ENCODE measurements around the gene ZNF74.

ZNF74 gene

GRCh38 chr22:20423906-20424551, 30.1 kb downstream of the ZNF74 start:
- TF ChIP-seq CTCF (IDR thresholded peaks at IDR 0.05; ENCODE audit: extremely low read depth, insufficient read depth, missing control alignments) = no peak
- DNase-seq (ENCODE audit: low spot score) = no peak
- in situ Hi-C loops (cut with MboI; ENCODE audit: low pct_unique_long_range_greater_than_20kb, low sequenced_read_pairs, unreplicated experiment) = no loop called here

- no peak for TF ChIP-seq CTCF (IDR thresholded peaks at IDR 0.05; ENCODE audit: extremely low read depth, insufficient read depth, missing control alignments)
- no peak for DNase-seq (ENCODE audit: low spot score)
- in situ Hi-C loops (cut with MboI; ENCODE audit: low pct_unique_long_range_greater_than_20kb, low sequenced_read_pairs, unreplicated experiment) = no loop called here
These were observed 30.6 kb downstream of the ZNF74 start for GRCh38 chr22:20424568-20424931.

GRCh38 chr22:20424932-20425565, 31.1 kb downstream of the ZNF74 start:
- no peak for TF ChIP-seq CTCF (IDR thresholded peaks at IDR 0.05; ENCODE audit: extremely low read depth, insufficient read depth, missing control alignments)
- no peak for DNase-seq (ENCODE audit: low spot score)
- in situ Hi-C loops (cut with MboI; ENCODE audit: low pct_unique_long_range_greater_than_20kb, low sequenced_read_pairs, unreplicated experiment) = no loop called here

- DNase-seq (ENCODE audit: low spot score) = no peak
- in situ Hi-C loops (cut with MboI; ENCODE audit: low pct_unique_long_range_greater_than_20kb, low sequenced_read_pairs, unreplicated experiment) = no loop called here
- TF ChIP-seq CTCF (IDR thresholded peaks at IDR 0.05; ENCODE audit: extremely low read depth, insufficient read depth, missing control alignments) = no peak
These were observed 31.8 kb downstream of the ZNF74 start for GRCh38 chr22:20425566-20426258.

- DNase-seq (ENCODE audit: low spot score) = no peak
- no peak for TF ChIP-seq CTCF (IDR thresholded peaks at IDR 0.05; ENCODE audit: extremely low read depth, insufficient read depth, missing control alignments)
- in situ Hi-C loops (cut with MboI; ENCODE audit: low pct_unique_long_range_greater_than_20kb, low sequenced_read_pairs, unreplicated experiment) = no loop called here
These were observed 32.3 kb downstream of the ZNF74 start for GRCh38 chr22:20426259-20426615.

- DNase-seq (ENCODE audit: low spot score) = peak; percentile 31
- no peak for TF ChIP-seq CTCF (IDR thresholded peaks at IDR 0.05; ENCODE audit: extremely low read depth, insufficient read depth, missing control alignments)
- in situ Hi-C loops (cut with MboI; ENCODE audit: low pct_unique_long_range_greater_than_20kb, low sequenced_read_pairs, unreplicated experiment) = no loop called here
These were observed 33.4 kb downstream of the ZNF74 start for GRCh38 chr22:20427104-20427944.
